ENCODE measurements around the gene EEF1AKMT3. TPM values are rescaled to one million over a fixed set of nuclear protein-coding genes. Genes with fewer than 3 reads are reported as not detected.

The EEF1AKMT3 gene
- polyA plus RNA-seq, 2 of the 4 experiments (the other 2 are of a cell fraction) = 7.3 to 15.8 TPM

GRCh38 chr12:57775044-57775443 is 2.6 kb downstream of the EEF1AKMT3 start:
- TF ChIP-seq EHMT2 (IDR thresholded peaks at IDR 0.05; ENCODE audit: low read depth) = no peak
- TF ChIP-seq, protein P1, sequence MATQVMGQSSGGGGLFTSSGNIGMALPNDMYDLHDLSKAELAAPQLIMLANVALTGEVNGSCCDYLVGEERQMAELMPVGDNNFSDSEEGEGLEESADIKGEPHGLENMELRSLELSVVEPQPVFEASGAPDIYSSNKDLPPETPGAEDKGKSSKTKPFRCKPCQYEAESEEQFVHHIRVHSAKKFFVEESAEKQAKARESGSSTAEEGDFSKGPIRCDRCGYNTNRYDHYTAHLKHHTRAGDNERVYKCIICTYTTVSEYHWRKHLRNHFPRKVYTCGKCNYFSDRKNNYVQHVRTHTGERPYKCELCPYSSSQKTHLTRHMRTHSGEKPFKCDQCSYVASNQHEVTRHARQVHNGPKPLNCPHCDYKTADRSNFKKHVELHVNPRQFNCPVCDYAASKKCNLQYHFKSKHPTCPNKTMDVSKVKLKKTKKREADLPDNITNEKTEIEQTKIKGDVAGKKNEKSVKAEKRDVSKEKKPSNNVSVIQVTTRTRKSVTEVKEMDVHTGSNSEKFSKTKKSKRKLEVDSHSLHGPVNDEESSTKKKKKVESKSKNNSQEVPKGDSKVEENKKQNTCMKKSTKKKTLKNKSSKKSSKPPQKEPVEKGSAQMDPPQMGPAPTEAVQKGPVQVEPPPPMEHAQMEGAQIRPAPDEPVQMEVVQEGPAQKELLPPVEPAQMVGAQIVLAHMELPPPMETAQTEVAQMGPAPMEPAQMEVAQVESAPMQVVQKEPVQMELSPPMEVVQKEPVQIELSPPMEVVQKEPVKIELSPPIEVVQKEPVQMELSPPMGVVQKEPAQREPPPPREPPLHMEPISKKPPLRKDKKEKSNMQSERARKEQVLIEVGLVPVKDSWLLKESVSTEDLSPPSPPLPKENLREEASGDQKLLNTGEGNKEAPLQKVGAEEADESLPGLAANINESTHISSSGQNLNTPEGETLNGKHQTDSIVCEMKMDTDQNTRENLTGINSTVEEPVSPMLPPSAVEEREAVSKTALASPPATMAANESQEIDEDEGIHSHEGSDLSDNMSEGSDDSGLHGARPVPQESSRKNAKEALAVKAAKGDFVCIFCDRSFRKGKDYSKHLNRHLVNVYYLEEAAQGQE (IDR thresholded peaks at IDR 0.05) = no peak
- TF ChIP-seq HMGXB4 (CRISPR knock-in tag; IDR thresholded peaks at IDR 0.05; ENCODE audit: borderline replicate concordance) = no peak
- no peak for TF ChIP-seq FOXS1 (CRISPR knock-in tag; IDR thresholded peaks at IDR 0.05)
- TF ChIP-seq RARB (CRISPR knock-in tag; IDR thresholded peaks at IDR 0.05) = no peak
- no peak for TF ChIP-seq HEYL (CRISPR knock-in tag; IDR thresholded peaks at IDR 0.05)
- TF ChIP-seq POLR2AphosphoS2 (conservative IDR thresholded peaks at IDR 0.05; ENCODE audit: low read length) = no peak
- no peak for TF ChIP-seq CTCF (IDR thresholded peaks at IDR 0.05)
- no peak for TF ChIP-seq POLR2A (IDR thresholded peaks at IDR 0.05; ENCODE audit: low read length)
- TF ChIP-seq ZFP36 (IDR thresholded peaks at IDR 0.05; ENCODE audit: borderline replicate concordance, partially characterized antibody) = no peak
- no peak for TF ChIP-seq SMC3 (IDR thresholded peaks at IDR 0.05)
- TF ChIP-seq SREBF2 (IDR thresholded peaks at IDR 0.05) = no peak
- TF ChIP-seq RAD21 (conservative IDR thresholded peaks at IDR 0.05 in 1 of 2, IDR thresholded peaks at IDR 0.05 in 1 of 2) = no peak
- CTCF ChIA-PET = interaction anchor here (0.8 to 3.2 kb wide), 9 partner anchors 9 to 142 kb away, joined by 3 to 16 read pairs (median 4); partner anchors contain the start of genes B4GALNT1 and TSFM
- POLR2A ChIA-PET = no interaction called here
- no peaks in the 10 kb centered on the region for H3K9me3 ChIP-seq
- no peak overlapping the region for H3K4me3 ChIP-seq
- H3K4me2 ChIP-seq = no peak overlapping the region
- no peak overlapping the region for H3K27ac ChIP-seq
- FAIRE-seq (no peak), DNase-seq (ENCODE audit: low read depth in 1 of 2, low spot score in 1 of 2) (no peak), ATAC-seq (no peak)
- peaks cover 14% of the 10 kb centered on the region; the same call in 1 of the 3 replicates for H3K4me1 ChIP-seq
- 79% methylated on average over 2 of the region's 3 CpGs for WGBS (ENCODE audit: missing lambda C conversion rate)

DNA sequence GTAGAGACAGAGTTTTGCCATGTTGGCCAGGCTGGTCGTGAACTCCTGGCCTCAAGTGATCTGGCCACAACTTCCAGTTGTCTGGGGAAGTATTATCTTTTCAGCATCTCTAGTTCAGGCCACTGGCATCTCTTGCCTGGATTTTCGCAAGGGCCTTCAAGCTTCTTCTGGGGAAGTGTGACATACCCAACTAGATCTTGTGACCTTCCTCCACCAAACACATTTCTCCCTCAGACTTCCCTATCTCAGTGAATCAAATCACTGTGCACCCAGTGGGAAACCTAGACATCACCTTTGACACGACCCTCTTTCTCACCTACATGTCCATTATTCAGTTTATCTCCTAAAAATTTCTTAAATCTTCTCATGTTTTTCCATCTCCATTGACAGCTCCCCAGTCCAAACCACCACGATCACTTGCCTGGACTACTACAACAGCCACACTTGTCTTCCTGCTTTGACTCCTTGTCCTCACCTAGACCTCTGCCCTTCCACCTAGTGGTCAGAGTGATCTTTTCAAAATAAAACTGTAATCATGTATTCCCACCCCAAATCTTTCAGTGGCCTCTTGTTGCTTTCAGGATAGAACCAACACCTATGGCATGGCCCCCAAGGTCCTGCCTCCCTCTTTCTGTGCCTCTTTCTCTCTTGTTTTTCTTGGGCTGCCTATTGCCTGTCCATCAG is 3.3 kb downstream of the EEF1AKMT3 start:
- no peaks in the 10 kb centered on the region for H3K9me3 ChIP-seq
- TF ChIP-seq POLR2AphosphoS2 (conservative IDR thresholded peaks at IDR 0.05; ENCODE audit: low read length) = no peak
- TF ChIP-seq POLR2A (IDR thresholded peaks at IDR 0.05; ENCODE audit: low read length) = no peak
- no peak for TF ChIP-seq TFCP2L1 (CRISPR knock-in tag; IDR thresholded peaks at IDR 0.05)
- no peak for TF ChIP-seq CBX8 (IDR thresholded peaks at IDR 0.05)
- no peak for TF ChIP-seq NR3C1 (IDR thresholded peaks at IDR 0.05)
- no peak for TF ChIP-seq CBX2 (IDR thresholded peaks at IDR 0.05; ENCODE audit: borderline replicate concordance, low read depth)
- TF ChIP-seq TP53 (CRISPR knock-in tag; IDR thresholded peaks at IDR 0.05) = no peak
- TF ChIP-seq HOXB5 (CRISPR knock-in tag; IDR thresholded peaks at IDR 0.05) = no peak
- TF ChIP-seq E2F6 (IDR thresholded peaks at IDR 0.05; ENCODE audit: borderline replicate concordance, low read depth) = no peak
- TF ChIP-seq, protein P2, sequence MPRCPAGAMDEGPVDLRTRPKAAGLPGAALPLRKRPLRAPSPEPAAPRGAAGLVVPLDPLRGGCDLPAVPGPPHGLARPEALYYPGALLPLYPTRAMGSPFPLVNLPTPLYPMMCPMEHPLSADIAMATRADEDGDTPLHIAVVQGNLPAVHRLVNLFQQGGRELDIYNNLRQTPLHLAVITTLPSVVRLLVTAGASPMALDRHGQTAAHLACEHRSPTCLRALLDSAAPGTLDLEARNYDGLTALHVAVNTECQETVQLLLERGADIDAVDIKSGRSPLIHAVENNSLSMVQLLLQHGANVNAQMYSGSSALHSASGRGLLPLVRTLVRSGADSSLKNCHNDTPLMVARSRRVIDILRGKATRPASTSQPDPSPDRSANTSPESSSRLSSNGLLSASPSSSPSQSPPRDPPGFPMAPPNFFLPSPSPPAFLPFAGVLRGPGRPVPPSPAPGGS (IDR thresholded peaks at IDR 0.05) = no peak
- no peak for TF ChIP-seq FOXS1 (CRISPR knock-in tag; IDR thresholded peaks at IDR 0.05)
- no peak overlapping the region for H3K4me3 ChIP-seq
- DNase-seq (ENCODE audit: low read depth in 1 of 2, low spot score in 1 of 2) (peak in 1 of 2 experiments; percentile 33), FAIRE-seq (no peak), ATAC-seq (no peak)
- CTCF ChIA-PET = interaction anchor here (0.6 to 3.2 kb wide), 9 partner anchors 8 to 143 kb away, joined by 3 to 16 read pairs (median 3); partner anchors contain the start of genes B4GALNT1 and TSFM
- WGBS (ENCODE audit: missing lambda C conversion rate) = 82% methylated on average over 4 of the region's 4 CpGs
- H3K4me2 ChIP-seq = no peak overlapping the region
- peaks cover 13% of the 10 kb centered on the region; the same call in 1 of the 3 replicates for H3K4me1 ChIP-seq
- H3K27ac ChIP-seq = no peak overlapping the region
- POLR2A ChIA-PET = no interaction called here
